ENCODE results near the gene GTF3C4.

GTF3C4 gene

GRCh38 chr9:132732326-132733259 is 62.3 kb downstream of the GTF3C4 start:
- no peak for DNase-seq (ENCODE audit: low spot score)

GRCh38 chr9:132733260-132733815 is 63.1 kb downstream of the GTF3C4 start:
- no peak for DNase-seq (ENCODE audit: low spot score)

GRCh38 chr9:132739710-132740310 is 69.5 kb downstream of the GTF3C4 start:
- no peak for DNase-seq (ENCODE audit: low spot score)

GRCh38 chr9:132740526-132741309 is 70.5 kb downstream of the GTF3C4 start:
- no peak for DNase-seq (ENCODE audit: low spot score)

- no peak for DNase-seq (ENCODE audit: low spot score)
These were observed 72.6 kb downstream of the GTF3C4 start for GRCh38 chr9:132742821-132743311.

GRCh38 chr9:132743931-132744479 is 73.7 kb downstream of the GTF3C4 start:
- no peak for DNase-seq (ENCODE audit: low spot score)

All from kidney capillary endothelial cell (primary cell).